Motor neuron (in vitro differentiated cells): Measurements from ENCODE around the gene POM121C. TPM values are rescaled to one million over a fixed set of nuclear protein-coding genes. Genes with fewer than 3 reads are reported as not detected.
"Not testable (repeated sequence)": the region's sequence is repeated elsewhere in the genome, so short reads cannot be mapped to it uniquely, and the experiment has no call there.

Experiments used
- ATAC-seq, 8 experiments: fragments of 200-7000 bp; cut with Tn5 transposase; replicated peaks in 6 of 8; 2 replicates each; pipeline ENCODE4 v1.8.0; 2021; ENCODE audit warnings: mild to moderate bottlenecking in 8 of 8, moderate library complexity in 8 of 8
- H3K27ac ChIP-seq, 2 donors: fragments of 250-450 bp; sonication (Bioruptor Pico); 2 replicates each; pipeline ENCODE4 v1.9.0; 2021; ENCODE audit warnings: antibody characterized with exemption in 2 of 2, mild to moderate bottlenecking in 2 of 2, moderate library complexity in 1 of 2
- H3K4me1 ChIP-seq, 2 donors: fragments of 250-450 bp; sonication (Bioruptor Pico); replicated peaks in 1 of 2; 2 replicates each; pipeline ENCODE4 v1.6.1; 2021; ENCODE audit warnings: antibody characterized with exemption in 2 of 2, mild to moderate bottlenecking in 2 of 2, moderate library complexity in 1 of 2
- H3K4me3 ChIP-seq, 5 donors: fragments of 250-450 bp; sonication (Bioruptor Pico); 2 replicates each; pipeline ENCODE4 v1.9.0; 2021; ENCODE audit warnings: antibody characterized with exemption in 5 of 5, mild to moderate bottlenecking in 5 of 5, moderate library complexity in 4 of 5
- WGBS, 10 experiments: fragments of 450-650 bp; shearing (Covaris generic); methylation state at CpG; one replicate each; pipeline ENCODE4 v1.0.0; 2022; 5-methylcytosine and 5-hydroxymethylcytosine counted together
- in situ Hi-C, 9 experiments: fragments of 400-800 bp; cut with MboI; loops; one replicate each; pipeline ENCODE4 v1.15.0; 2021; ENCODE audit warnings: low sequenced_read_pairs in 9 of 9, low pct_unique_long_range_greater_than_20kb in 2 of 9; ENCODE audit not compliant: unreplicated experiment in 9 of 9
- total RNA-seq, 8 experiments: library from RNA; unstranded; fragments of 300-600 nt; gene quantifications; 2 replicates each; pipeline versions ENCODE4 v1.2.3 to v1.2.4, GENCODE V29; 2022

The POM121C gene
- total RNA-seq, 8 experiments from 2014 or later: 8.0 to 34.1 (median 12.5) TPM

GRCh38 chr7:75470166-75470565 lies 15.9 kb downstream of the POM121C start:
- H3K4me3 ChIP-seq, in situ Hi-C loops, ATAC-seq, H3K4me1 ChIP-seq, H3K27ac ChIP-seq: not testable (repeated sequence)
- 60 to 86% methylated on average over 1 to 2 of the region's 4 CpGs; no CpG with 5 or more reads in 8 of the 10 experiments for WGBS, 10 experiments

- H3K27ac ChIP-seq, in situ Hi-C loops, ATAC-seq, H3K4me3 ChIP-seq, H3K4me1 ChIP-seq: not testable (repeated sequence)
- WGBS, 10 experiments: no CpG with 5 or more reads among the region's 5 CpGs
Observed at GRCh38 chr7:75460541-75460940, 25.6 kb downstream of the POM121C start.

- H3K4me1 ChIP-seq, H3K27ac ChIP-seq, H3K4me3 ChIP-seq, in situ Hi-C loops: not testable (repeated sequence)
- ATAC-seq: peak in 3 of 8 experiments; percentile 90 to 94 (median 91)
- no CpG with 5 or more reads among the region's 5 CpGs for WGBS, 10 experiments
Observed at GRCh38 chr7:75458034-75458433, 28.1 kb downstream of the POM121C start.

GRCh38 chr7:75456403-75456802 lies 29.7 kb downstream of the POM121C start:
- ATAC-seq, H3K27ac ChIP-seq, H3K4me1 ChIP-seq, H3K4me3 ChIP-seq, in situ Hi-C loops: not testable (repeated sequence)
- no CpG with 5 or more reads among the region's 10 CpGs for WGBS, 10 experiments

- 6% methylated on average over 2 of the region's 4 CpGs; no CpG with 5 or more reads in 9 of the 10 experiments for WGBS, 10 experiments
- H3K4me3 ChIP-seq, in situ Hi-C loops, H3K27ac ChIP-seq, H3K4me1 ChIP-seq: not testable (repeated sequence)
- ATAC-seq: peak in 7 of 8 experiments; percentile 50 to 97 (median 78)
Observed at GRCh38 chr7:75452494-75452955, 33.6 kb downstream of the POM121C start.

- H3K4me3 ChIP-seq, ATAC-seq, in situ Hi-C loops, H3K27ac ChIP-seq, H3K4me1 ChIP-seq: not testable (repeated sequence)
- WGBS, 10 experiments: no CpG with 5 or more reads among the region's 5 CpGs
Observed at GRCh38 chr7:75449946-75450345, 36.2 kb downstream of the POM121C start.

GRCh38 chr7:75442465-75443111 lies 43.5 kb downstream of the POM121C start:
- in situ Hi-C loops, H3K4me1 ChIP-seq: not testable (repeated sequence)
- no CpG with 5 or more reads among the region's 76 CpGs for WGBS, 10 experiments
- Histone ChIP-seq H3K4me3 (peak overlapping the region; percentile 91 to 100 (median 98)), H3K27ac (peak overlapping the region; percentile 92 to 99)
- ATAC-seq: peak; percentile 85 to 96 (median 92)

- WGBS, 10 experiments: no CpG with 5 or more reads among the region's 37 CpGs
- in situ Hi-C loops, H3K4me1 ChIP-seq: not testable (repeated sequence)
- peak; percentile 44 to 65 (median 52) for ATAC-seq
- Histone ChIP-seq H3K4me3 (peak overlapping the region; percentile 91 to 100 (median 98)), H3K27ac (peak overlapping the region; percentile 92 to 99)
Observed at GRCh38 chr7:75442101-75442464, 44.0 kb downstream of the POM121C start.

- 92 to 100% (median 100%) methylated on average over 1 to 4 of the region's 4 CpGs; no CpG with 5 or more reads in 1 of the 10 experiments for WGBS, 10 experiments
Observed at GRCh38 chr7:75439000-75439399, 47.1 kb downstream of the POM121C start.

GRCh38 chr7:75423481-75423880 lies 62.6 kb downstream of the POM121C start:
- in situ Hi-C loops, H3K27ac ChIP-seq, H3K4me1 ChIP-seq, H3K4me3 ChIP-seq: not testable (repeated sequence)
- peak in 1 of 8 experiments; percentile 13 for ATAC-seq
- WGBS, 10 experiments: no CpG with 5 or more reads among the region's 15 CpGs

More at GRCh38 chr7:75439000-75439399, 47.1 kb downstream of the POM121C start:
- H3K4me3 ChIP-seq, ATAC-seq, H3K4me1 ChIP-seq, in situ Hi-C loops, H3K27ac ChIP-seq: not testable (repeated sequence)

- H3K27ac ChIP-seq, H3K4me3 ChIP-seq, in situ Hi-C loops, H3K4me1 ChIP-seq: not testable (repeated sequence)
- no CpG with 5 or more reads among the region's 50 CpGs for WGBS, 10 experiments
- peak in 4 of 8 experiments; percentile 11 to 29 (median 24) for ATAC-seq
Observed at GRCh38 chr7:75421798-75422710, 64.0 kb downstream of the POM121C start.

GRCh38 chr7:75420152-75420551 lies 65.9 kb downstream of the POM121C start:
- H3K4me3 ChIP-seq: not testable (repeated sequence)

GRCh38 chr7:75419693-75420092 lies 66.4 kb downstream of the POM121C start:
- H3K27ac ChIP-seq, H3K4me1 ChIP-seq, in situ Hi-C loops, H3K4me3 ChIP-seq: not testable (repeated sequence)
- ATAC-seq: peak in 1 of 8 experiments; percentile 6
- WGBS, 10 experiments: no CpG with 5 or more reads among the region's 13 CpGs

More at GRCh38 chr7:75420152-75420551, 65.9 kb downstream of the POM121C start:
- H3K27ac ChIP-seq, H3K4me1 ChIP-seq, ATAC-seq, in situ Hi-C loops: not testable (repeated sequence)
- 96 to 100% methylated on average over 2 to 4 of the region's 13 CpGs; no CpG with 5 or more reads in 8 of the 10 experiments for WGBS, 10 experiments
